22Rv1 (cell line): ENCODE data around the gene LONRF2.

Experiments
- CTCF ChIP-seq: fragments of 450-650 bp; IDR thresholded peaks from 2 replicates; pipeline ENCODE4 v1.5.1; 2017; ENCODE audit warnings: mild to moderate bottlenecking
- ZFX ChIP-seq: fragments of 450-650 bp; IDR thresholded peaks from 2 replicates; pipeline ENCODE4 v1.6.1; 2017; ENCODE audit warnings: antibody characterized with exemption, borderline replicate concordance

- TF ChIP-seq CTCF: no peak
- TF ChIP-seq ZFX: no peak
These were observed 56.2 kb downstream of the LONRF2 start for GRCh38 chr2:100266126-100266525.
